Nephron (organoid): ENCODE measurements around the gene TAB3.

Source experiments
- H3K27ac Mint-ChIP-seq, 3 experiments: 2 replicates each; pipeline ENCODE4 v1.8.0; 2020; ENCODE audit warnings: mixed read lengths in 3 of 3, mild to moderate bottlenecking in 2 of 3, moderate library complexity in 1 of 3
- H3K27me3 Mint-ChIP-seq: 2 replicates; pipeline ENCODE4 v1.8.0; 2021; ENCODE audit warnings: low read depth, mild to moderate bottlenecking, moderate library complexity, mixed read lengths
- H3K36me3 Mint-ChIP-seq: 2 replicates; pipeline ENCODE4 v1.8.0; 2020; ENCODE audit warnings: low read depth, mixed read lengths
- H3K4me1 Mint-ChIP-seq: 2 replicates; pipeline ENCODE4 v1.8.0; 2020; ENCODE audit warnings: mixed read lengths
- H3K4me3 Mint-ChIP-seq, 3 experiments: 2 replicates each; pipeline ENCODE4 v1.8.0; 2020; ENCODE audit warnings: mild to moderate bottlenecking in 3 of 3, mixed read lengths in 3 of 3, moderate library complexity in 2 of 3
- H3K9me3 Mint-ChIP-seq: 2 replicates; pipeline ENCODE4 v1.8.0; 2020; ENCODE audit warnings: mixed read lengths
- CTCF ChIP-seq, 3 experiments: fragments of 200-600 bp; sonication (generic); IDR thresholded peaks; one replicate each; pipeline ENCODE4 v1.5.0; 2021; ENCODE audit warnings: antibody characterized with exemption in 3 of 3; ENCODE audit not compliant: unreplicated experiment in 3 of 3

Gene TAB3

GRCh38 chrX:30893206-30893605 lies 4.2 kb upstream of the TAB3 start:
- Mint-ChIP-seq H3K4me3 (no peak overlapping the region), H3K27ac (no peak overlapping the region), H3K4me1 (peaks cover 2% of the 10 kb centered on the region), H3K9me3 (peaks cover 7% of the 10 kb centered on the region), H3K36me3 (no peaks in the 10 kb centered on the region), H3K27me3 (no peaks in the 10 kb centered on the region)
- no peak for TF ChIP-seq CTCF (IDR thresholded peaks at IDR 0.05; ENCODE audit: unreplicated experiment in 3 of 3)

- Mint-ChIP-seq H3K36me3 (no peaks in the 10 kb centered on the region), H3K4me1 (peaks cover 8% of the 10 kb centered on the region), H3K27me3 (no peaks in the 10 kb centered on the region), H3K4me3 (no peak overlapping the region), H3K27ac (no peak overlapping the region), H3K9me3 (peaks cover 7% of the 10 kb centered on the region)
- TF ChIP-seq CTCF (IDR thresholded peaks at IDR 0.05; ENCODE audit: unreplicated experiment in 3 of 3), result no peak
Measured at GRCh38 chrX:30892591-30892990, 3.5 kb upstream of the TAB3 start.

- H3K27me3 Mint-ChIP-seq, result no peaks in the 10 kb centered on the region
- peaks cover 4% of the 10 kb centered on the region for H3K9me3 Mint-ChIP-seq
- peak overlapping the region; percentile 67 to 96 (median 87) for H3K27ac Mint-ChIP-seq
- H3K4me3 Mint-ChIP-seq, result peak overlapping the region; percentile 86 to 92 (median 90)
- H3K36me3 Mint-ChIP-seq, result no peaks in the 10 kb centered on the region
- peaks cover 13% of the 10 kb centered on the region for H3K4me1 Mint-ChIP-seq
- TF ChIP-seq CTCF (IDR thresholded peaks at IDR 0.05; ENCODE audit: unreplicated experiment in 3 of 3), result no peak
Measured at GRCh38 chrX:30888526-30889146, 418 bp downstream of the TAB3 start.

GRCh38 chrX:30887721-30888120 lies 1.3 kb downstream of the TAB3 start:
- no peak for TF ChIP-seq CTCF (IDR thresholded peaks at IDR 0.05; ENCODE audit: unreplicated experiment in 3 of 3)
- Mint-ChIP-seq H3K9me3 (peaks cover 4% of the 10 kb centered on the region), H3K27ac (peak overlapping the region in 1 of 3 experiments; percentile 67), H3K27me3 (no peaks in the 10 kb centered on the region), H3K36me3 (no peaks in the 10 kb centered on the region), H3K4me1 (peaks cover 13% of the 10 kb centered on the region), H3K4me3 (peak overlapping the region; percentile 86 to 92 (median 90))

GRCh38 chrX:30887288-30887687 lies 1.8 kb downstream of the TAB3 start:
- Mint-ChIP-seq H3K27ac (no peak overlapping the region), H3K36me3 (no peaks in the 10 kb centered on the region), H3K4me3 (peak overlapping the region; percentile 31 to 92 (median 86)), H3K27me3 (no peaks in the 10 kb centered on the region), H3K9me3 (peaks cover 4% of the 10 kb centered on the region), H3K4me1 (peaks cover 13% of the 10 kb centered on the region)
- TF ChIP-seq CTCF (IDR thresholded peaks at IDR 0.05; ENCODE audit: unreplicated experiment in 3 of 3), result no peak

- H3K27me3 Mint-ChIP-seq, result no peaks in the 10 kb centered on the region
- peaks cover 13% of the 10 kb centered on the region for H3K4me1 Mint-ChIP-seq
- H3K36me3 Mint-ChIP-seq, result no peaks in the 10 kb centered on the region
- H3K4me3 Mint-ChIP-seq, result peak overlapping the region in 1 of 3 experiments; percentile 26
- H3K9me3 Mint-ChIP-seq, result no peaks in the 10 kb centered on the region
- TF ChIP-seq CTCF (IDR thresholded peaks at IDR 0.05; ENCODE audit: unreplicated experiment in 3 of 3), result no peak
- peak overlapping the region in 1 of 3 experiments; percentile 7 for H3K27ac Mint-ChIP-seq
Measured at GRCh38 chrX:30885136-30885535, 3.9 kb downstream of the TAB3 start.
